GM18858 (cell line): ENCODE measurements around the gene GSK3B.
A peak's percentile ranks its signal among the peaks of the same experiment; 100 is the strongest.

Source experiments
- ATAC-seq: cut with Tn5 transposase; IDR thresholded peaks from one replicate; pipeline ENCODE4 v1.9.1; 2021; ENCODE audit not compliant: unreplicated experiment

The GSK3B gene

GRCh38 chr3:120093911-120094775 lies at the start of gene GSK3B:
Gene GSK3B (minus strand): TSS chr3:120094447. CDS start chr3:120093434, 1,013 bp downstream.
- peak; percentile 1 for ATAC-seq

GRCh38 chr3:120143676-120144075 lies 49.4 kb upstream of the GSK3B start:
- ATAC-seq: no peak

- no peak for ATAC-seq
Observed at GRCh38 chr3:120142236-120142635, 48.0 kb upstream of the GSK3B start.

GRCh38 chr3:120140098-120140742 lies 46.0 kb upstream of the GSK3B start:
- no peak for ATAC-seq

- no peak for ATAC-seq
Observed at GRCh38 chr3:120139140-120139539, 44.9 kb upstream of the GSK3B start.

GRCh38 chr3:120137548-120137947 lies 43.3 kb upstream of the GSK3B start:
- no peak for ATAC-seq

GRCh38 chr3:120130656-120131055 lies 36.4 kb upstream of the GSK3B start:
- no peak for ATAC-seq

DNA sequence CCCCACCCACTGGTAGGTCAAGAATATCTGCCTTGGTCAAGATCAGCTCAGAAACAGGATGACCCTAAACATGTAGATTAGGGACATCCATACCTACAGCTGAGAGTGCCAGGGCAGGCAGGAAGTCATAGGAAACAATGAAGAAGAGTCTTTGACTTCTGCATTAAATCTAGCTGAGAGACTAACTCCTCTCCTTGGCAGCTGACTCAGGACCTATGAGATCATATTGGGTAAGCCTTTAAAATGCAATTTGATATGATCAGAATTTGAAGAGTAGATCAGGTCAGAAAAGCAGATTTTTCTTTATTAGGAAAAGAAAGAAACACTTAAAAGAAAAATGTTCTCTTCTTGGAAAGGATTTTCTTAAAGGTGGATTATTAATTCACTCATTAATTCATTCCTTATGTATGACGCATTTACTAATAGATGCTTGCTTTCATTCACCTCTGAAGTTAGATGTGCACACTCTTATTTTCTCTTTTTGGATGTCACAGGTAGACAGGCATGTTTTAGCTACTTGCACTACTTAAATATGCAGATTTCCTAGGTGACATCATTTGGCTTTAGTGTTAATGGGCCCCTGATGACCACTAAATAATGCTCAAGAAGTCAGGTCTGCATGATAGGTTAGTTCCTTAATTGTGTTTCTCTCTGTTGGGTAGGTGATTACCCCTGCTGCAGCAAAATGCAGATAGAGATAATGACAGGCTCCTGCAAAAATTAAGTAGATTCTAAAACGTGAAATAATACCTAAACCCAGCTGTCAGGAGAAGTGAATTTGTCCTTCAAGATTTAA lies 35.7 kb upstream of the GSK3B start:
- ATAC-seq: no peak

DNA sequence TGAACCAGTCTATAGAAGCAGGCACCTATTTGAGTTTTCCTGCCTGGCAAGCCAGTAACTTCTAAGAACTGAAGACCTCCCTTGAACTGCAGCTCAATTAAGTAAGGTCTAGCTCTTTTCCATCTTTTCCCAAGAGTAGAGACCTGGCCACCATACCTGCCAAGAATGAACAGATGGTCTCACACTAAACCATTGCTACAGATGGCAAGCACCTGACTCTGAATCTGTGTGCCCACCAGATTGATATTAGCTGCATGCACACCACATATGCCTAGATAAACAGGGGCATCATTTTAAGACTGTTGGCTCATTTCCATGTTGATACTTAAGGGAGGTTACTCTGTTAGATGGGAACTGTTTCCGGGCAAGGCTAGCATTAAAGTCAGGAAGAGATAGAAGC lies 34.8 kb upstream of the GSK3B start:
- ATAC-seq: no peak

- ATAC-seq: no peak
Observed at GRCh38 chr3:120125992-120126391, 31.7 kb upstream of the GSK3B start.

- ATAC-seq: no peak
Observed at GRCh38 chr3:120119846-120120510, 25.7 kb upstream of the GSK3B start.

DNA sequence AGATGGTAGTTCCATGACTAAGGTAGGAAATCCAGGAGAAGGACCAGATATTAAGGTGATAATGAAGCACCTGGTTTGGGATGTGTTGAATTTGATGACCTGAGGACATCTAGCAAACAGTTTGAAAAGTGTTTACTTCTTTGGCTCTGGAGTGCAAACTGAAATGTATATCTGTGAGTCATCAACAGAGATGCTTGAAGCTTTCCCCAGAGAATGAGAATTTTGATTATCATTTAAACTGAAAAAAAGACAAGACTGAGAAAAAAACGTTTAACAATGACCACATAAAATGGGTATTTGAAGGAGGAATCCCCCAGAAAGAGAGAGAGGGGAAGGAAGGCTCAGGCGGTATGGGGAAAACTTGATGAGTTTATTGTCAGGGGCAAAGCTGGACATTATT lies 20.7 kb upstream of the GSK3B start:
- no peak for ATAC-seq

- no peak for ATAC-seq
Observed at GRCh38 chr3:120114376-120114775, 20.1 kb upstream of the GSK3B start.

GRCh38 chr3:120113128-120114116 lies 19.2 kb upstream of the GSK3B start:
- ATAC-seq: no peak

DNA sequence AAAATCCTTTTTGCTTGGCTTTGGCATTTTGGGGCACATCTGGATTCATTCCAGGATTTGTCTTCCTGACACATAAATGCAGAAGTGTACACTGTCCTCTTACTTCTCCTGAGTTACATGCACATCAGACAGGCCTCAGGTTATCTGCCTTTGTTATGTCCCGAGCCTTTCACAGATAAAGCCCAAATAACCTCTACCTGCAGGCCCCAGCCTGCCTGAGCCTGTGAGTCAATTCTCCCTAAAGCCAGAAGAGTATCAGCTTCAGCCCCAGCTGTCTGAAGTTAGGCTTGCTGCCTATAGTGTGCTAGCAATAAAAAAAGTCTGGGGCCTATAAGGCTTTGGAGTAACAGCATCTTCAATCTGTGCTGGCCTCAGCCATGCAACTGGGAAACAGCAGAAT lies 17.7 kb upstream of the GSK3B start:
- no peak for ATAC-seq

DNA sequence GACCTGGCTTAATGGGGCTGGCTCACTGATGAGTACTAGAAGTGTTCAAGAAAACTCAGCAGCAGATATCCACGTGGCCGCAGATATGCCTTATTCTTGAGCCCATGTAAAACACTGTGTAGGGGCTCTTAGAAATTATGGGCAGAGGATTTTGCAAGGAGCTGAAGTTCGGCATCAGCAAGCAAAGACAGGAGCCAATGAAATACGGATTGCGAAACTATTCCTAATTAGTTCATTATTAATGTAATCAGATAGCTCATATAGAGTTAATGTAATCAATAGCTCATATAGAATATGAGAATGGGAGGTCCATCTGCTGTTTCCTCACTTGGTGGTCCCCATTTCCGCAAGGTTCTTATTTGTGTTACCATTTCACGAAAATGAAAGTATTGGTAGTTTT lies 9.0 kb upstream of the GSK3B start:
- ATAC-seq: no peak

- ATAC-seq: no peak
Observed at GRCh38 chr3:120102674-120103073, 8.4 kb upstream of the GSK3B start.

- no peak for ATAC-seq
Observed at GRCh38 chr3:120102232-120102631, 8.0 kb upstream of the GSK3B start.

GRCh38 chr3:120101624-120102023 lies 7.4 kb upstream of the GSK3B start:
- no peak for ATAC-seq

- ATAC-seq: no peak
Observed at GRCh38 chr3:120100711-120101110, 6.5 kb upstream of the GSK3B start.
